Astrocyte (in vitro differentiated cells and primary cell): ENCODE measurements around the gene DUSP14.

Source experiments
- EZH2 ChIP-seq: IDR thresholded peaks from 2 replicates; pipeline ENCODE4 v1.6.1; 2012; ENCODE audit warnings: mild to moderate bottlenecking, low read length, inconsistent platforms; ENCODE audit not compliant: insufficient read depth
- TF ChIP-seq, protein P1 (sequence below): IDR thresholded peaks from 2 replicates; pipeline ENCODE4 v1.5.1; 2011; ENCODE audit warnings: low read depth, mild to moderate bottlenecking, inconsistent platforms, low read length, moderate library complexity; ENCODE audit not compliant: insufficient read depth

DNA sequence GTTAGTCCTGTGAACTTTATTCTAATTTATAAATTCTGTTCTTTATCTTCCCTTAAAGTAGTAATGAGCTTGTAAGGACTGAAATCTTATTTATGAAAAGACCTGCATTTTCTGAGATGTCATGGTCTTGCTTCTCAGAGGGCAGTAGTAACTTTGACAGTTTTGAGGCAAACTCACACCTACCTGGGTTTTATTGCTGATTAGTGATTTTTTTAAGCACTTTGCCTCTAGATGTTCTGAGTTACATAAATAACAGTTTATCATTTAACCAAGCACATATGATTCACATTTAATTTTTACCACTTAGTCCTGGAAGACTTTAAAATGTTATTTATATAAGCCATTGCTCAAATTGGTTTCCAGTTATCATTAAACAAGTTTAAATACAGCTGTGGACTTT lies 10.7 kb downstream of the DUSP14 start:
- TF ChIP-seq, protein P1, sequence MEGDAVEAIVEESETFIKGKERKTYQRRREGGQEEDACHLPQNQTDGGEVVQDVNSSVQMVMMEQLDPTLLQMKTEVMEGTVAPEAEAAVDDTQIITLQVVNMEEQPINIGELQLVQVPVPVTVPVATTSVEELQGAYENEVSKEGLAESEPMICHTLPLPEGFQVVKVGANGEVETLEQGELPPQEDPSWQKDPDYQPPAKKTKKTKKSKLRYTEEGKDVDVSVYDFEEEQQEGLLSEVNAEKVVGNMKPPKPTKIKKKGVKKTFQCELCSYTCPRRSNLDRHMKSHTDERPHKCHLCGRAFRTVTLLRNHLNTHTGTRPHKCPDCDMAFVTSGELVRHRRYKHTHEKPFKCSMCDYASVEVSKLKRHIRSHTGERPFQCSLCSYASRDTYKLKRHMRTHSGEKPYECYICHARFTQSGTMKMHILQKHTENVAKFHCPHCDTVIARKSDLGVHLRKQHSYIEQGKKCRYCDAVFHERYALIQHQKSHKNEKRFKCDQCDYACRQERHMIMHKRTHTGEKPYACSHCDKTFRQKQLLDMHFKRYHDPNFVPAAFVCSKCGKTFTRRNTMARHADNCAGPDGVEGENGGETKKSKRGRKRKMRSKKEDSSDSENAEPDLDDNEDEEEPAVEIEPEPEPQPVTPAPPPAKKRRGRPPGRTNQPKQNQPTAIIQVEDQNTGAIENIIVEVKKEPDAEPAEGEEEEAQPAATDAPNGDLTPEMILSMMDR = no peak
- no peak for TF ChIP-seq EZH2
